OCI-M1 (cell line): ENCODE data around the gene EME2.

Experiments
- DNase-seq: peaks from one replicate; lab custom pipeline; 2025; lab: John Stamatoyannopoulos, UW

Gene EME2

GRCh38 chr16:1818873-1819525, 46.4 kb downstream of the EME2 start:
- no peak for DNase-seq

DNA sequence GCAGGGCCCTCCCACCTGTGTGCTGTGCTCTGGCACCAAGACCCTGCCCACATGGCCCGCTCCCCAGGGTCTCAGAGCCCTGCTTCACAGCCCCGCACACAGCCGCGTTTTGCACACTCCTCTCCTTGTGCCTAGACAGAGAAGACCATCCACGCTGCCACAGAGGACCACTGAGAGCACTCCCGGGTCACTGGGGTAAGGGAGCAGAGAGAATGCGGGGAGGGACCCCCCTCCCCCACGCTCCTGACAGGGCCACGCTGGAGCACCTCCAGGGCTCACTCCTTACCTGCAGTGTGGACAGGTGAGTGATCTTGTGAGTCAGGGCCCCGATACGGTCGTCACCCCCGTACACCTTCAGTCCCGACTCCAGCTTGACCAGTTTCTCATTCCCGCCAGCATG, 47.0 kb downstream of the EME2 start:
- DNase-seq, result no peak

DNA sequence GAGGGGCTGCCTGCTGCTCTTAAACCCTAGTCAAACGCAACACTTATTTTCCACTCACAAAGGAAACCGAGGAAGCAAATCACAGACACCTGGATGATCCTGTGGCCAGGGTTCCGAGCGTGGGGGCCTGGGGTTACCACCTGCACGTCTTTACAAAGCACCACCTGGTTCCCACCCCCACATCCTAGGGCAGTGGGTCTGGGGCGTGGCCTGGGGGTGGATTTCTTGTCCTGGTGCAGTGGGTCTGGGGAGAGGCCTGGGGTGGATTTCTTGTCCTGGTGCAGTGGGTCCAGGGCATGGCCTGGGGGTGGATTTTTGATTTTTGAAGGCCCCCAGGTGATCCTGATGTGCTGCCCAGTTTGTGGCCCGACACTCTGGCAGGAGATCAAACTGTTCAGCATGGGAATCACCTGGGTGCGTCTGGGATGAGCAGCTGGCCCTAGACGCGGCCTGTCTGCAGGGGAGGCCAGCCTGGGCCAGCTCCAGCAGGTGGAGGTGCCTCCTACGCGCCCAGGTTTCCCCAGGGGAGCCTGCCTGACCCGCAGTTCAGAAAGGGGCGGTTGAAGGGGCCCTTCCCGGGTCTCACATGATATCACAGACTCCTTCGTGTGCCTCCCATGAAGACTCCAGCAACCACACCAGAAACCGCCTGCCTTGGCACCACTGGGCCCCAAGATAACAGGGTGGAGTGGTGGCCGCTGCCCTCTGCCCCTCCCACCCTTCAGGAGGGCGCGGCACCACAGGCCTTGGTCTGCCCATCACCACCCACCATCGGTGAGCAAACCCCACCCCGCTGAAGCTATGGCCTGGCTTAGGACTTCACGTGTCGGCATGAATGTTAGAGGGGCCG, 47.7 kb downstream of the EME2 start:
- no peak for DNase-seq

GRCh38 chr16:1820946-1821290, 48.3 kb downstream of the EME2 start:
- DNase-seq, result no peak

DNA sequence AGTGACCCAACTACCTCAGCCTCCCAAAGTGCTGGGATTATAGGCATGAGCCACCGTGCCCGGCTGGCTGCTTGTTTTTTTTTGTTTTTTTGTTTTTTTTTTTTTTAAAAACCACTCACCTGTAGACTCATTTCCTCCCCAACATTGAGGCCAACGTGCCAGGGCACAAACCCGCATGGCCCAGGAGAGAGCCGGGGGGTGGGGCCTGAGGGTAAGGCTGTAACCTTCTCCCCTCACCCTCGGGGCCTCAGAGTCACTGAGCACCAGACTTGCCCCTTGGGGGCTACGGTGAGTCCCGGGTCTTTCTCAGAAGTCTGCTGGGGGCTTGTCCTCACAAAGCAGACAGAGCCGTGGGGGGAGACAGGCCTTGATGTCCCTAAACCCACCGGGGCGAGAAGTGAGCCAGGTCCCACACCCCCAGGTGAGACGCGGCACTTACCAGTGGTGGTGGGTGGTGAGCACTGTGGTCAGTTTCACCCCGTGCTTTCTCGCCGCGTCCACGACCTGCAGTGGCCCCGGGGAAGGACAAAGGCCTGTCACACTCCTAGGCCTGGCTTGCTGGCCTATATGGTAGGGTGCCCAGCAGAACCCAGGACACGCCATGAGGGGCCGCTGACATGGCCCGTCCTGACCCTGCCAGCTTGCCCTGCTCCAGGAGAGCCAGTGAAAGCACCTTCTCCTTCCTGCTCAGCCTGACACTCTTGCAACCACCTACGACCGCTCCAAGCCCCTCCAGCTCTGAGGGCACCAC, 49.4 kb downstream of the EME2 start:
- no peak for DNase-seq

- no peak for DNase-seq
Observed at GRCh38 chr16:1822801-1823200, 50.2 kb downstream of the EME2 start.

DNA sequence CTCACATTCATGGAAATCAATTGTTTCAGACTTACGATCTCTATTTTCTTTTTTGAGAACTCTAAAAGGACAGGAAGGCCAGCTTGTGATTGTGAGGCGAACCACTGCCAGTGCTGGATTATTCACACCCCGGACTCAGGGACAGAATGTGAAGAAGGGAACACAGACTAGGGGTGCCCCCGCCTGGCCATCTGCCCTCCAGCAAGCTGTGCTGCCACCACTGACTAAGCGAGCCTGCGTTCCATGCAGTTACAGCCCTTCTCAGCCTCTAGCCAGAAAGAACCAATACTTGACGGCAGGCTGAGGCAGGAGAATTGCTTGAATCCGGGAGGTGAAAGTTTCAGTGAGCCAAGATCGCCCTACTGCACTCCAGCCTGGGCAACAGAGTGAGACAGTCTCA, 51.2 kb downstream of the EME2 start:
- peak; percentile 83 for DNase-seq

- DNase-seq, result no peak
Observed at GRCh38 chr16:1825381-1825863, 52.8 kb downstream of the EME2 start.
